ENCODE data around the gene SRSF3. TPM values are rescaled to one million over a fixed set of nuclear protein-coding genes. Genes with fewer than 3 reads are reported as not detected.

The SRSF3 gene
- total RNA-seq, 2 donors from 2014 or later, result 638 to 646 TPM

DNA sequence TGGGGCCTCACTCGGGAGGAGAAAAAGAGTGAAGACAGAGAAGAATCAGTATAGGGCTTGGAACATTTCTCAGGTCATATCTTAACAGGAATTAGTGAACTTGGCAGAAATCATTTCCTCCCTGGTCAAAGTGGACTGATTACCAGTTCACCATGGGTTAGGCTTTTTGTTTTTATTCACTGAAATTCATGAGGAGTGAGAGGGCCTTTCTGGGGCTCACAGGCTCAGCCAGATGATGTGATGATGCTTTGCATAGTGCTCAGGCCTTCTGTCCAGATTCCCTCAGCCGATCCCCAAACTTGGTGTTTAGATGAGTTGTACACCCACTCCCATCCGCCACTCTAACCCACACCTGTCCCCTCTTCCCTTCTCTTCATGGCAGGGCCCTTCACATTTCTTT lies 32.5 kb downstream of the SRSF3 start:
- DNase-seq (no peak), ATAC-seq (no peak)
- no peak overlapping the region for H3K27ac Mint-ChIP-seq
- H3K27me3 Mint-ChIP-seq, result no peaks in the 10 kb centered on the region
- no peaks in the 10 kb centered on the region for H3K9me3 ChIP-seq (ENCODE audit: control insufficient read depth, low read length, poor library complexity, severe bottlenecking)
- H3K4me3 Mint-ChIP-seq, result no peak overlapping the region
- H3K4me1 Mint-ChIP-seq, result peaks cover 22% of the 10 kb centered on the region
- no peaks in the 10 kb centered on the region for H3K36me3 Mint-ChIP-seq (ENCODE audit: low read depth)

DNA sequence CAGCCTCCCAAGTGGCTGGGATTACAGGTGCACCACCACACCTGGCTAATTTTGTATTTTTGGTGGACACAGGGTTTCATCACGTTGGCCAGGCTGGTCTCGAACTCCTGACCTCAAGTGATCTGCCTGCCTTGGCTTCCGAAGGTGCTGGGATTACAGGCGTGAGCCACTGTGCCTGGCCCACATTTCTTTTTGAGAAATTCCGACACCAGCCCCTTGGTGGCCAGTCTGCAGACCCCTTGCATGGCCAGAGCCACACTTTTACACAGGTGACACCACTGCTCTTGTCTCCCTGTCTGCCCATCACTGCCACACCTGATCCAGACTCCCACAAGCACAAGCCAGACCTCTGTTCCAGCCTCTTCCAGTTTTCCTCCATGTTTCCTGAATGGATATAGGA lies 33.0 kb downstream of the SRSF3 start:
- Mint-ChIP-seq H3K27me3 (no peaks in the 10 kb centered on the region), H3K36me3 (ENCODE audit: low read depth) (no peaks in the 10 kb centered on the region), H3K27ac (no peak overlapping the region), H3K4me1 (peaks cover 22% of the 10 kb centered on the region), H3K4me3 (no peak overlapping the region)
- no peaks in the 10 kb centered on the region for H3K9me3 ChIP-seq (ENCODE audit: control insufficient read depth, low read length, poor library complexity, severe bottlenecking)
- DNase-seq, result no peak
- ATAC-seq, result no peak

DNA sequence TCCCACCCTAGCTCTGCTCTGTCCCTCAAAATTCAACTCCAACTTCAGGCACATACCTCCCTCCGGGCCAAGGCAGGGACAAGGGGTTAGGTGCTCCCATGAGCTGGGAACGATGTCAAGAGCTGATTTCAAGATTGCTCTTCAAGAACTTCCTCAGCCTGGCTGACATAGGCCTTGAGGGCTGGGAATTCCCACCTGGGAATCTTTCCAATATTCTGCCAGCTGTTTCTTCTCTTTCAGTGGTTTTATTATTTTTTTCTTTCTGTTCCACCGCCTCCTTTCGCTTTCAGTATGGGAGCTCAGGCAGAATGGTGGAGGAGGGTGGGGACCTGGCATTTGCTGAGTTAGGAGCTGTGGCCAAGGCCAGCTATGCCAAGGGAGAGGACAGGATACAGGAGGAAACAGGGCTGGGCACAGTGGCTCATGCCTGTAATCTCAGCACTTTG lies 33.7 kb downstream of the SRSF3 start:
- Mint-ChIP-seq H3K27ac (no peak overlapping the region), H3K27me3 (no peaks in the 10 kb centered on the region), H3K4me1 (peaks cover 19% of the 10 kb centered on the region), H3K36me3 (ENCODE audit: low read depth) (no peaks in the 10 kb centered on the region), H3K4me3 (no peak overlapping the region)
- H3K9me3 ChIP-seq (ENCODE audit: control insufficient read depth, low read length, poor library complexity, severe bottlenecking), result no peaks in the 10 kb centered on the region
- DNase-seq (no peak), ATAC-seq (no peak)

DNA sequence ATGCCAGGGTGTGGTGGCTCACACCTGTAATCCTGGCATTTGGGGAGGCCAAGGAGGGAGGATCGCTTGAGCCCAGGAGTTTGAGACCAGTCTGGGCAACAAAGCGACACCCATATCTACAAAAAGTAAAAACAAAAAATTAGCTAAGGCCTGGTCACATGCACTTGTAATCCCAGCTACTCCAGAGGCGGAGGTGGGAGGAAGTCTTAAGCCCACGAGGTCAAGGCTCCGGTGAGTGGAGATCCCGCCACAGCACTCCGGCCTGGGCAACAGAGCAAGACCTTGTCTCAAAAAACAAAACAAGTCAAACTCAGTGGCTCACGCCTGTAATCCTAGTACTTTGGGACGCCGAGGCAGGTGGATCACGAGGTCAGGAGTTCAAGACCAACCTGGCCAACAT lies 35.6 kb downstream of the SRSF3 start:
- Mint-ChIP-seq H3K27me3 (no peaks in the 10 kb centered on the region), H3K27ac (no peak overlapping the region), H3K4me3 (no peak overlapping the region), H3K4me1 (peaks cover 9% of the 10 kb centered on the region), H3K36me3 (ENCODE audit: low read depth) (no peaks in the 10 kb centered on the region)
- DNase-seq (no peak), ATAC-seq (no peak)
- H3K9me3 ChIP-seq (ENCODE audit: control insufficient read depth, low read length, poor library complexity, severe bottlenecking), result no peaks in the 10 kb centered on the region

DNA sequence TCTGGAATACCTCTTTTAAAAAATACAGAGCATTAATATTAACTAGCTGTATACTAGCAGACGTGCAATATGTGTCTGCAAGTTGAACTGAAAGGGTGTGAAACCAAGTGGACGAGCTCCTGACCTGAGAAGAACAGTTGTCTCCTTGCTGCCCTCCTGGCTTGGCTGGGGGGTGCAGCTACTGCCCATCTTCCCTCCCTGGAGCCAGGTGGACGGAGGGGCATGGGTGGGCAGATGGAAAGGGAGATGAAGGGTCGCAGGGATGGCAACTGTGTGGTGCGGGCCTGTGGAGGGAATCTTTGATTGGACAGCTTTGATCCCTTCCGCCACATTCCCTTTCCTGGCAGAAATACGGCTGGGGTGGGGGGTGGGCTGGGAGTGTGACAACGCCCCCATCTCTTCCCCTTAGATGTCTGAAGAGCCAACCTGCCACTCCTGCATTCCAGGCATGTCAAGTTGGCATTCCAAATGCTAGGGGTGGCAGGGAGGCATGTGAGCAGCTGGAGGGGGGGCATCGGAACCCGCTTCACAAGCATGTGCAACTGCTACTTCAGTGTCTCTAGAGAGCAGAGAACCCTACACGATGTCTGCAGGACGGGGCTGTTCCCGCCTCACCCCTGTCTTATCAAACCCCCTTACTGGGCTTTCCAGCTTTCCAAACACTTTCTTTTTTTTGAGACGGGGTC lies 37.3 kb downstream of the SRSF3 start:
- Mint-ChIP-seq H3K4me1 (peaks cover 5% of the 10 kb centered on the region), H3K27me3 (no peaks in the 10 kb centered on the region), H3K4me3 (no peak overlapping the region), H3K36me3 (ENCODE audit: low read depth) (no peaks in the 10 kb centered on the region), H3K27ac (no peak overlapping the region)
- H3K9me3 ChIP-seq (ENCODE audit: control insufficient read depth, low read length, poor library complexity, severe bottlenecking), result no peaks in the 10 kb centered on the region
- ATAC-seq (no peak), DNase-seq (no peak)

DNA sequence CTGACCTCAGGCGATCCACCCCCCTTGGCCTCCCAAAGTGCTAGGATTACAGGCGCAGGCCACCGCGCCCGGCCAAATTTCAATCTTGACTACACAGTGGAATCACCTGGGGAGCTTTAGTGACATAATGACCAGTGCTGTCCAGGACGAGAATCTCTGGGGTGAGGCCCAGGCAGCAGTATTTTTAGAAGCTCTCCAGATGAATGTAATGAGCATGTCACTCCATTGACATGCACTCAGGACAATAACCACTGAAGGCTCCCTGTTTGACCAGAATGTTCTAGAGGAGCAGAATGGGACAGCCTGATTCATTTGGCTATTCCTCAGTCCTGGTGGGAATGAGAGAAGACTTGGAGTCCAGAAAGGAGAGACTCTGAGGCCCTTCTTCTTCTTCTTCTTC lies 39.2 kb downstream of the SRSF3 start:
- H3K27ac Mint-ChIP-seq, result no peak overlapping the region
- no peaks in the 10 kb centered on the region for H3K27me3 Mint-ChIP-seq
- H3K4me1 Mint-ChIP-seq, result no peaks in the 10 kb centered on the region
- H3K9me3 ChIP-seq (ENCODE audit: control insufficient read depth, low read length, poor library complexity, severe bottlenecking), result no peaks in the 10 kb centered on the region
- DNase-seq (no peak), ATAC-seq (no peak)
- H3K36me3 Mint-ChIP-seq (ENCODE audit: low read depth), result no peaks in the 10 kb centered on the region
- no peak overlapping the region for H3K4me3 Mint-ChIP-seq

DNA sequence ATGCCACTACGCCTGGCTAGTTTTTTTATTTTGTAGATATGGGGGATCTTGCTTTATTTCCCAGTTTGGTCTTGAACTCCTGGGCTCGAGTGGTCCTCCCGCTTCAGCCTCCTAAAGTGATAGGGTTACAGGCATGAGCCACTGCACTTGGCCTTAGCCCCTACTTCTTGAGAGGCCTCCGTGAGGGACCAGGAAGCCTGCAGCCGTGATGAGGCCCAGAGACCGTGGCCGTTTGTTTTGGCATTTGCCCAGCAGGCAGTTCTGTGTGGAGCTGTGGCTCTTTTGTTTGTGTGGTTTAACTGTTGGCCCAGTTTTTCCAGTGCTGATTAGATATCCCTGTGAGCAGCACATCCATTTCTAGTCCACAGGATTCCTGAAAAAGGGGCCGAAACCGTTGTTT lies 39.8 kb downstream of the SRSF3 start:
- ATAC-seq, result no peak
- Mint-ChIP-seq H3K27me3 (no peaks in the 10 kb centered on the region), H3K4me1 (no peaks in the 10 kb centered on the region)

DNA sequence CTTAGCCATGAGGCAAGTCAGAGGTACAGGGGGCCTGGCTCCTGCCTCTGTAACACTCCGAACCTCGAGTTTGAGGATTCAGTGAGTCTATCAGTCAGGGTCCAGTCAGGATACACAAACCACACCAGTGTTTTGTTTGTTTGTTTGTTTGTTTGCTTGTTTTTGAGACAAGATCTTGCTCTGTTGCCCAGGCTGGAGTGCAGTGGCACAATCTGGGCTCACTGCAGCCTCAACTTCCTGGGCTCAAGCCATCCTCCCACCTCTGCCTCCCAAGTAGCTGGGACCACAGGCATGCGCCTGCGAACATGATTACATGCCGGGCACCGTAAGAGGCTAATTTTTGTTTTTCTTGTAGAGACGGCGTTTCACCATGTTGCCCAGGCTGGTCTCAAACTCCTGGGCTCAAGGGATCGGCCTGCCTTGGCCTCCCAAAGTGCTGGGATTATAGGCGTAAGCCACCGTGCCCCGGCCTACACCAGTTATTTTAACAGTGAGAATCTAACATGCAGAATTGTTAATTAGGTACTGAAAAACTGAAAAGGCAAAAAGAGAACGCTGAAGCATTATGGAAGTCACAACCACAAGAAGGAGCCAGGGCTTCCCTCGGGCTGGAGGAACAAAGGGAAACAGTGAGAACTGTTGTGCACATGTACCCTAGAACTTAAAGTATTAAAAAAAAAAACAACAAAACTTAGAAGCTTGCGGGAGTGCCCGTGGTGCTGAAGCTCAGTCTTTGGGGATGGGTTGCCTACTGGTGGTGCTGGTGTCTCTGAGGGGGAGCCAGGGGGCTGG lies 40.4 kb downstream of the SRSF3 start:
- no peaks in the 10 kb centered on the region for H3K4me1 Mint-ChIP-seq
- H3K9me3 ChIP-seq (ENCODE audit: control insufficient read depth, low read length, poor library complexity, severe bottlenecking), result no peaks in the 10 kb centered on the region
- H3K27me3 Mint-ChIP-seq, result no peaks in the 10 kb centered on the region
- no peak overlapping the region for H3K4me3 Mint-ChIP-seq
- DNase-seq (no peak), ATAC-seq (no peak)
- no peak overlapping the region for H3K27ac Mint-ChIP-seq
- no peaks in the 10 kb centered on the region for H3K36me3 Mint-ChIP-seq (ENCODE audit: low read depth)

More for the DNA sequence above, 39.8 kb downstream of the SRSF3 start:
- H3K4me3 Mint-ChIP-seq, result no peak overlapping the region
- DNase-seq, result no peak
- H3K36me3 Mint-ChIP-seq (ENCODE audit: low read depth), result no peaks in the 10 kb centered on the region
- no peak overlapping the region for H3K27ac Mint-ChIP-seq
- H3K9me3 ChIP-seq (ENCODE audit: control insufficient read depth, low read length, poor library complexity, severe bottlenecking), result no peaks in the 10 kb centered on the region

DNA sequence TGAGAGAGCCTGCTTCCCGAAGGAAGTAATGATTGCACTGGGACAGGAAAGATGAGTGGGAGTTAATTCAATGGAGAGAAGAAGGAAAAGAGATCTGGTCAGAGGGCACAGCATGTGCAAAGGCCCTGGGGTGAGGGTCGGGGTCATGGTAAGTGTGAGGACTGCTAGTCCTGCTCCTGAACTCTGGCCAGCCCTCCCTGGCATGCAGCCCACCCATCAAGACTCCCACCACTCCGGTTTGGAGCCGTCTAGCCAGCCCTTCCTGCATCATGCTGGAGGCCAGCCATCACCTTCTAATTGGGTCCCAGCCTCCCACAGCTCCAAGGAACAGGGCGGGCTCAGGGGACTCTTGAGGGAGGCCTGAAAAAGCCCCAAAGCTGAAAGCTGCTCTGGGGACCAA lies 42.1 kb downstream of the SRSF3 start:
- no peak overlapping the region for H3K4me3 Mint-ChIP-seq
- no peak for DNase-seq
- ATAC-seq, result no peak
- no peaks in the 10 kb centered on the region for H3K9me3 ChIP-seq (ENCODE audit: control insufficient read depth, low read length, poor library complexity, severe bottlenecking)
- H3K27me3 Mint-ChIP-seq, result no peaks in the 10 kb centered on the region
- H3K27ac Mint-ChIP-seq, result no peak overlapping the region
- no peaks in the 10 kb centered on the region for H3K4me1 Mint-ChIP-seq
- no peaks in the 10 kb centered on the region for H3K36me3 Mint-ChIP-seq (ENCODE audit: low read depth)

DNA sequence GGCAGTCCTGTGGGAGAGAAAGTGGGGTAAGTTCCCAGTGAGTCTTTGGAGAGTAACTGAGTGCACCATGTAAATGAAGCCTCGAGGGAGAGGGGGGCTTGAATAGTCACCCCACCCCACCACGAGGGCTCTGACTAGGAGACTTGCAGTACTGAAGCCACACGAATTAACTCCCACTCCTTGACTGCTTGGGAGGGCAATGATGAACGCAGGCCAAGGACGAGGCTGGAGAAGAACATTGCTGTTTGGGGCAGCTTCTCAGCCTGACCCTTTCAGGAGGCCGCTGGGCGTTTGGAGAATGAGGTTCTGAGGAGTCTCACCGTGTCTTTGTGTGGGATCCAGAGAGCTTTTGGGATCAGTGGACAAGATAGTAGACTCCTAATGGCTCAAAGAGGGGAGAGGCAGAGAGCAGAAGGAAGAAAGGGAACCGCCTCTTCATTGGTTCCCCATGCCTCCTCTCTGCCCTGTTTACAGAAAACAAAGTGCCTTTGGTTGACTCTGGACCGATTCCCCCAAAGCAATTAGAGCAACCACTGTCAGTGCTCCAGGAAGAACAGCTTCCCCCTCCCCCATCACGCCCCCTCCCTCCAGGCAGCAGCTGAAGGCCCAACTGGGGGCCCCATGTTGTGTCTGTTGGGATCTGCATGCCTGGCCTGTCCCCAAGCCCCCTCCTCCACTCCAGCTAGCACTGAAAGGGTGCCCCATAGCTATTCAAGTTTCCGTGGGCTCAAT lies 42.7 kb downstream of the SRSF3 start:
- no peaks in the 10 kb centered on the region for H3K36me3 Mint-ChIP-seq (ENCODE audit: low read depth)
- no peaks in the 10 kb centered on the region for H3K4me1 Mint-ChIP-seq
- H3K27me3 Mint-ChIP-seq, result no peaks in the 10 kb centered on the region
- no peak overlapping the region for H3K4me3 Mint-ChIP-seq
- no peak for DNase-seq
- H3K27ac Mint-ChIP-seq, result no peak overlapping the region
- ATAC-seq, result no peak
- H3K9me3 ChIP-seq (ENCODE audit: control insufficient read depth, low read length, poor library complexity, severe bottlenecking), result no peaks in the 10 kb centered on the region

DNA sequence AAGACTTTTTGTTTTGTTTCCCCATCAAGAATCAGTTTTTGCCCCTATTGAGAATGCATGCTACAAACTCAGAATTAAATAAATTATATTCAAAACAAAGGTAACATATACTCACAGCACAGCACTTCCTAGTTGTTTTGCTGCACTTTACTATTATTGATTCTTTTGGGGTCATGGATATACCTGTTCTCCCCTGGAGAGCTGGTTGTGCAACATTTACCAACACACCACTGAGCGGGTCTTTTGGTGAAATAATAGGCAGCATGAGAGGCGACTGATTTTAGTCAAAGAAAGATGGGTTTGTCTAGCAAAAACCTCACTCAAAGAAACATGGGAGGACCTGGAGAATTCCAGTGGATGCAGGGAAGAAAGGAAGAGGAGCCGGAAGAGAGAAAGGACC lies 44.4 kb downstream of the SRSF3 start:
- Mint-ChIP-seq H3K27me3 (no peaks in the 10 kb centered on the region), H3K4me3 (no peak overlapping the region), H3K36me3 (ENCODE audit: low read depth) (no peaks in the 10 kb centered on the region), H3K4me1 (no peaks in the 10 kb centered on the region), H3K27ac (no peak overlapping the region)
- no peaks in the 10 kb centered on the region for H3K9me3 ChIP-seq (ENCODE audit: control insufficient read depth, low read length, poor library complexity, severe bottlenecking)
- no peak for ATAC-seq
- DNase-seq, result no peak

DNA sequence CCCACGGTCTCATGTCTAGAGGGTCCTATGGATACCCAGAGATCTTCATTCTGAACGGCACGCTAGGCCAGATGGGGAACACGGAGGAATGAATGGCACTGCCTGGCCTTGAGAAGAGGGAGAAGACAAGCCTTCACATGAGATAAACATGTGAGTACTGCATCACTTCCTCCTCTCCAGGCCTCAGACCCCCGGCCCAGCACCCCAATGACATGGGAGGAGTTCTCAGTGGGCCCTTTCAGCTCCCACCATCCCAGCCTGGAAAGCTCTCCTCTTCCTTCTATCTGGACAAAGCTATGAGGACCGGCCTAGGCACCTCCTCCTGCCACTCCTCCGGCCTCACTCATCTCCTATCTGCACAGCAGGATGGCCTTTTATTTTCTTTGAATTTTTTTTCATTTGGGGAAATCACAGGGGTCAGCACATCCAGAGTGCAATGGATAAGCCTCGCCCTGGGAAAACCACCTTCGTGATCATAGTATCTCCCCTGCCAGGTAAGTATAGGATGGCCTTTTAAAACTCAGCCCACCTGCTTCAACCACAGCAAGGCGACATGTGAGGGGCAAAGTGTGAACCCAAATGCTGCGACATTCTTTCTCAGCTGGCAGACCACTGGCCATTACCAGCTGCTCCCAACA lies 45.1 kb downstream of the SRSF3 start:
- ATAC-seq, result no peak
- Mint-ChIP-seq H3K4me3 (no peak overlapping the region), H3K4me1 (no peaks in the 10 kb centered on the region), H3K36me3 (ENCODE audit: low read depth) (no peaks in the 10 kb centered on the region), H3K27me3 (no peaks in the 10 kb centered on the region), H3K27ac (no peak overlapping the region)
- H3K9me3 ChIP-seq (ENCODE audit: control insufficient read depth, low read length, poor library complexity, severe bottlenecking), result no peaks in the 10 kb centered on the region
- DNase-seq, result no peak

DNA sequence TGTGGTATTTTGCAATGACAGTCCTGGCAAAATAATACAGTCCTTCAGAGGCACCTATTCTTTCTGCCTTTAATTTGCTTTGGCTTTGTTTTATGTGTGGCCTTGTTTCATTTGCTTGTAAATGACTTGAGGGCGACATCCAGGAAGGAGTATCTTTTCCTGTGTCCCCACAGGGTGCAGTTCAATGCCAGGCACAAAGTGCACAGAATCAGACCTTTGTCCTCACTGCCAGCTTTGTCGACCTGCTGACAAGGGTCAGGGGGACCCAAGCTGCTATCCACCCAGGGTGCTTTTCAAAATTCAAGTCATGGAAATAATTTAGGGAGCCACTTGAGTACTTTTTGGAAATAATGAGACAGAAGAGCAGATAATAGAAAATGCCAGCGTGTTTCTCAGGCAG lies 47.4 kb downstream of the SRSF3 start:
- Mint-ChIP-seq H3K27ac (no peak overlapping the region), H3K4me1 (no peaks in the 10 kb centered on the region), H3K36me3 (ENCODE audit: low read depth) (no peaks in the 10 kb centered on the region), H3K4me3 (no peak overlapping the region), H3K27me3 (no peaks in the 10 kb centered on the region)
- ATAC-seq (no peak), DNase-seq (no peak)
- no peaks in the 10 kb centered on the region for H3K9me3 ChIP-seq (ENCODE audit: control insufficient read depth, low read length, poor library complexity, severe bottlenecking)
